ENCODE results near the gene TMEM63B.
"Not testable (repeated sequence)": the region's sequence is repeated elsewhere in the genome, so short reads cannot be mapped to it uniquely, and the experiment has no call there.

TMEM63B gene

GRCh38 chr6:44135875-44136274 lies 8.5 kb downstream of the TMEM63B start:
- H3K4me3 ChIP-seq (ENCODE audit: low read length), result no peak overlapping the region
- TF ChIP-seq CTCF (IDR thresholded peaks at IDR 0.05; ENCODE audit: insufficient read depth, low read depth, low read length, missing control alignments), result no peak
- DNase-seq (ENCODE audit: low read depth), result no peak

GRCh38 chr6:44138717-44139350 lies 11.5 kb downstream of the TMEM63B start:
- DNase-seq (ENCODE audit: low read depth), result no peak
- no peak for TF ChIP-seq CTCF (IDR thresholded peaks at IDR 0.05; ENCODE audit: insufficient read depth, low read depth, low read length, missing control alignments)
- H3K4me3 ChIP-seq (ENCODE audit: low read length), result no peak overlapping the region

- no peak for TF ChIP-seq CTCF (IDR thresholded peaks at IDR 0.05; ENCODE audit: insufficient read depth, low read depth, low read length, missing control alignments)
- H3K4me3 ChIP-seq (ENCODE audit: low read length), result no peak overlapping the region
- DNase-seq (ENCODE audit: low read depth), result no peak
Measured at GRCh38 chr6:44139351-44139743, 12.0 kb downstream of the TMEM63B start.

- no peak for TF ChIP-seq CTCF (IDR thresholded peaks at IDR 0.05; ENCODE audit: insufficient read depth, low read depth, low read length, missing control alignments)
- H3K4me3 ChIP-seq (ENCODE audit: low read length), result no peak overlapping the region
- no peak for DNase-seq (ENCODE audit: low read depth)
Measured at GRCh38 chr6:44142835-44143234, 15.5 kb downstream of the TMEM63B start.

- no peak for DNase-seq (ENCODE audit: low read depth)
- no peak overlapping the region for H3K4me3 ChIP-seq (ENCODE audit: low read length)
- TF ChIP-seq CTCF (IDR thresholded peaks at IDR 0.05; ENCODE audit: insufficient read depth, low read depth, low read length, missing control alignments), result no peak
Measured at GRCh38 chr6:44143731-44144130, 16.4 kb downstream of the TMEM63B start.

- not testable (repeated sequence) for DNase-seq (ENCODE audit: low read depth); H3K4me3 ChIP-seq (ENCODE audit: low read length)
Measured at GRCh38 chr6:44144536-44144935, 17.2 kb downstream of the TMEM63B start.

GRCh38 chr6:44145839-44146238 lies 18.5 kb downstream of the TMEM63B start:
- H3K4me3 ChIP-seq (ENCODE audit: low read length), result no peak overlapping the region
- TF ChIP-seq CTCF (IDR thresholded peaks at IDR 0.05; ENCODE audit: insufficient read depth, low read depth, low read length, missing control alignments), result no peak
- no peak for DNase-seq (ENCODE audit: low read depth)

Measured in epithelial cell of esophagus (primary cell).